Skeletal muscle tissue (tissue), 4 donors: Measurements from ENCODE around the gene PCDHA7. TPM values are rescaled to one million over a fixed set of nuclear protein-coding genes. Genes with fewer than 3 reads are reported as not detected.
A peak's percentile ranks its signal among the peaks of the same experiment; 100 is the strongest.
"Not testable (repeated sequence)": the region's sequence is repeated elsewhere in the genome, so short reads cannot be mapped to it uniquely, and the experiment has no call there.

Experiments
- H3K27ac ChIP-seq: one replicate; pipeline ENCODE4 v1.7.0; 2013; ENCODE audit warnings: mild to moderate bottlenecking, low read depth, low read length, inconsistent platforms
- H3K27me3 ChIP-seq, 3 donors: one replicate each; pipeline ENCODE4 v1.7.0; 2013; ENCODE audit warnings: low read length in 3 of 3; ENCODE audit not compliant: control insufficient read depth in 3 of 3, insufficient read depth in 3 of 3
- H3K36me3 ChIP-seq, 3 donors: one replicate each; pipeline ENCODE4 v1.7.0; 2013; ENCODE audit warnings: low read length in 3 of 3; ENCODE audit not compliant: control insufficient read depth in 3 of 3, insufficient read depth in 3 of 3
- H3K4me1 ChIP-seq, 3 donors: one replicate each; pipeline ENCODE4 v1.7.0; 2013; ENCODE audit warnings: low read length in 3 of 3, mild to moderate bottlenecking in 3 of 3; ENCODE audit not compliant: control insufficient read depth in 3 of 3, insufficient read depth in 3 of 3
- H3K4me3 ChIP-seq, 3 donors: one replicate each; pipeline ENCODE4 v1.7.0; 2013; ENCODE audit warnings: low read length in 3 of 3
- H3K9ac ChIP-seq, 3 donors: one replicate each; pipeline ENCODE4 v1.7.0; 2013; ENCODE audit warnings: low read length in 3 of 3, mild to moderate bottlenecking in 3 of 3, moderate library complexity in 2 of 3, low read depth in 1 of 3
- H3K9me3 ChIP-seq, 3 donors: one replicate each; pipeline ENCODE4 v1.7.0; 2013; ENCODE audit warnings: low read length in 3 of 3; ENCODE audit not compliant: control insufficient read depth in 3 of 3
- total RNA-seq: library from RNA; depleted of rRNA; stranded (reverse); fragments of >200 nt; gene quantifications from one replicate; pipeline ENCODE4 v1.2.3, GENCODE V29; 2014
- donor health status: Osteomylitis.

PCDHA7 gene, protein sequence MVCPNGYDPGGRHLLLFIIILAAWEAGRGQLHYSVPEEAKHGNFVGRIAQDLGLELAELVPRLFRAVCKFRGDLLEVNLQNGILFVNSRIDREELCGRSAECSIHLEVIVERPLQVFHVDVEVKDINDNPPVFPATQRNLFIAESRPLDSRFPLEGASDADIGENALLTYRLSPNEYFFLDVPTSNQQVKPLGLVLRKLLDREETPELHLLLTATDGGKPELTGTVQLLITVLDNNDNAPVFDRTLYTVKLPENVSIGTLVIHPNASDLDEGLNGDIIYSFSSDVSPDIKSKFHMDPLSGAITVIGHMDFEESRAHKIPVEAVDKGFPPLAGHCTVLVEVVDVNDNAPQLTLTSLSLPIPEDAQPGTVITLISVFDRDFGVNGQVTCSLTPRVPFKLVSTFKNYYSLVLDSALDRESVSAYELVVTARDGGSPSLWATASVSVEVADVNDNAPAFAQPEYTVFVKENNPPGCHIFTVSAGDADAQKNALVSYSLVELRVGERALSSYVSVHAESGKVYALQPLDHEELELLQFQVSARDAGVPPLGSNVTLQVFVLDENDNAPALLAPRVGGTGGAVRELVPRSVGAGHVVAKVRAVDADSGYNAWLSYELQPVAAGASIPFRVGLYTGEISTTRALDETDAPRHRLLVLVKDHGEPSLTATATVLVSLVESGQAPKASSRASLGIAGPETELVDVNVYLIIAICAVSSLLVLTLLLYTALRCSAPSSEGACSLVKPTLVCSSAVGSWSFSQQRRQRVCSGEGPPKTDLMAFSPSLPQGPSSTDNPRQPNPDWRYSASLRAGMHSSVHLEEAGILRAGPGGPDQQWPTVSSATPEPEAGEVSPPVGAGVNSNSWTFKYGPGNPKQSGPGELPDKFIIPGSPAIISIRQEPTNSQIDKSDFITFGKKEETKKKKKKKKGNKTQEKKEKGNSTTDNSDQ
- total RNA-seq: 0.52 TPM

DNA sequence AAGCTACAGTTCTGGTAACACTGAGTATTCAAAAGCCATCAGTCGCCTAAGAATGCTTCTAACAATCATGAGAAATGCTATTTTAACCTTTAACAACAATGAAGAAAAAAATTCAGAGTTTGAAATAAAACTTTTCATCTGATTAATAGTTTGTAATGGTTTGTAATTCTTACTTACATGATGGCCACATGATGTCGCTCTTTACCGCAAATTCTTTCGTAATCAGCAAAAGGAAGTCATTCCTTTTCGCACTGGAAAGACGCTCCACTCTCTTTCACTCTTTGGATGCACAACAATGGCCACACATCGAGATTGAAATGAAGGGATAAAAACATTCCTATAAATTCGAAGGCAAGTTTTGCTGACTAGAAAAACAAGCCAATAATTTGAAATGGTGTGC is at the start of gene PCDHA7:
PCDHA7 (plus strand) TSS at position 277 of the 400 bp plus-strand sequence; CDS start at position 392, 115 bp downstream.
- no peaks in the 10 kb centered on the region for H3K36me3 ChIP-seq
- peaks cover 0 to 6% (median 4%) of the 10 kb centered on the region in 3 donors for H3K27me3 ChIP-seq
- no peak within 1 kb of the TSS for H3K9ac ChIP-seq
- H3K27ac ChIP-seq: no peak within 1 kb of the TSS
- peaks cover 2 to 19% (median 7%) of the 10 kb centered on the region in 3 donors for H3K9me3 ChIP-seq
- peak within 1 kb of the TSS in 1 of 3 donors; percentile 23 for H3K4me3 ChIP-seq
- no peaks in the 10 kb centered on the region for H3K4me1 ChIP-seq

DNA sequence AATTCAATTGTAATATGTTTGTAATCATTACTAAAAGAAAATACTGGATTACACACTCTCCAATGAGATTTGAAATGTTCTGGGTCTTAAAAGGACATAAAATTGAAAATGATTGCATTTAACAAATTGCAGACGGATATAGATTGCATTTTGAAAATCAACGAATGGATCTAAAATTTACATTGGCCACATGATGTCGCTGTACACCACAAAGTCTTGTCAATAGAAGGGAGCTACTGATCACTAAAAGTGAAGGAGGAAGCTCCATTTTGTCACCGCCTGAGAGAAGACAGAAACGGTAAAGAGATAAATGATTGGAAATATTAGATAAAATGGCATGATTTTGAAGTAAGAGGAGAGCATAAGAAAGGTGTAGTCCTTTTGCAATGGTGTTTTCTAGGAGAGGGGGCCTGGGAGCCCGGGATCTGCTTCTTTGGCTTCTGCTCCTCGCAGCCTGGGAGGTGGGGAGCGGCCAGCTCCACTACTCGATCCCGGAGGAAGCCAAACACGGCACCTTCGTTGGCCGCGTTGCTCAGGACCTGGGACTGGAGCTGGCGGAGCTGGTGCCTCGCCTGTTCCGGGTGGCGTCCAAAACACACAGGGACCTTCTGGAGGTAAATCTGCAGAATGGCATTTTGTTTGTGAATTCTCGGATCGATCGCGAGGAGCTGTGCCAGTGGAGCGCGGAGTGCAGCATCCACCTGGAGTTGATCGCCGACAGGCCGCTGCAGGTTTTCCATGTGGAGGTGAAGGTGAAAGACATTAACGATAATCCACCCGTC is 48.0 kb upstream of the PCDHA7 start, which contains the start of gene PCDHA1:
PCDHA1 (plus strand) TSS at position 236 of the 782 bp plus-strand sequence.
- H3K9ac ChIP-seq: no peak within 1 kb of the TSS
- H3K27me3 ChIP-seq: peaks cover 0 to 10% (median 0%) of the 10 kb centered on the region in 3 donors
- no peaks in the 10 kb centered on the region for H3K4me1 ChIP-seq
- no peaks in the 10 kb centered on the region for H3K36me3 ChIP-seq
- peaks cover 14 to 20% (median 18%) of the 10 kb centered on the region in 3 donors for H3K9me3 ChIP-seq
- no peak within 1 kb of the TSS for H3K4me3 ChIP-seq
- no peak within 1 kb of the TSS for H3K27ac ChIP-seq

DNA sequence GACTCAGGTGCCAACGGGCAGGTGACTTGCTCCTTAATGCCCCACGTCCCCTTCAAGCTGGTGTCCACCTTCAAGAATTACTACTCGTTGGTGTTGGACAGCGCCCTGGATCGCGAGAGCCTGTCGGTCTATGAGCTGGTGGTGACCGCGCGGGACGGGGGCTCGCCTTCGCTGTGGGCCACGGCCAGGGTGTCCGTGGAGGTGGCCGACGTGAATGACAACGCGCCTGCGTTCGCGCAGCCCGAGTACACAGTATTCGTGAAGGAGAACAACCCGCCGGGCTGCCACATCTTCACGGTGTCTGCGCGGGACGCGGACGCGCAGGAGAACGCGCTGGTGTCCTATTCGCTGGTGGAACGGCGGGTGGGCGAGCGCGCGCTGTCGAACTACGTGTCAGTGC is 46.6 kb upstream of the PCDHA7 start:
- peaks cover 0 to 10% (median 0%) of the 10 kb centered on the region in 3 donors for H3K27me3 ChIP-seq
- not testable (repeated sequence) for H3K9ac ChIP-seq, H3K27ac ChIP-seq, H3K36me3 ChIP-seq, H3K4me1 ChIP-seq
- peaks cover 14 to 18% (median 18%) of the 10 kb centered on the region in 3 donors for H3K9me3 ChIP-seq
- peak overlapping the region in 1 of 3 donors; percentile 13 for H3K4me3 ChIP-seq

DNA sequence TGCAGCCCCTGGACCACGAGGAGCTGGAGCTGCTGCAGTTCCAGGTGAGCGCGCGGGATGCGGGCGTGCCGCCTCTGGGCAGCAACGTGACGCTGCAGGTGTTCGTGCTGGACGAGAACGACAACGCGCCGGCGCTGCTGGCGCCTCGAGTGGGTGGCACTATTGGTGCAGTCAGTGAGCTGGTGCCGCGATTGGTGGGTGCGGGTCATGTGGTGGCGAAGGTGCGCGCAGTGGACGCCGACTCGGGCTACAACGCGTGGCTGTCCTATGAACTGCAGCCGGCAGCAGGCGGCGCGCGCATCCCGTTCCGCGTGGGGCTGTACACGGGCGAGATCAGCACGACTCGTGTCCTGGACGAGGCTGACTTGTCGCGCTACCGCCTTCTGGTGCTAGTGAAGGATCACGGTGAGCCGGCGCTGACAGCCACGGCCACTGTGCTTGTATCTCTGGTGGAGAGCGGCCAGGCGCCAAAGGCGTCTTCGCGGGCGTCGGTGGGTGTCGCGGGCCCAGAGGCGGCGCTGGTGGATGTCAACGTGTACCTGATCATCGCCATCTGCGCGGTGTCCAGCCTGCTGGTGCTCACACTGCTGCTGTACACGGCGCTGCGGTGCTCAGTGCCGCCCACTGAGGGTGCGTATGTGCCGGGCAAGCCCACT is 46.1 kb upstream of the PCDHA7 start:
- not testable (repeated sequence) for H3K4me1 ChIP-seq, H3K9ac ChIP-seq, H3K27ac ChIP-seq, H3K36me3 ChIP-seq, H3K4me3 ChIP-seq
- H3K9me3 ChIP-seq: peaks cover 9 to 18% (median 18%) of the 10 kb centered on the region in 3 donors
- H3K27me3 ChIP-seq: peaks cover 0 to 10% (median 0%) of the 10 kb centered on the region in 3 donors

DNA sequence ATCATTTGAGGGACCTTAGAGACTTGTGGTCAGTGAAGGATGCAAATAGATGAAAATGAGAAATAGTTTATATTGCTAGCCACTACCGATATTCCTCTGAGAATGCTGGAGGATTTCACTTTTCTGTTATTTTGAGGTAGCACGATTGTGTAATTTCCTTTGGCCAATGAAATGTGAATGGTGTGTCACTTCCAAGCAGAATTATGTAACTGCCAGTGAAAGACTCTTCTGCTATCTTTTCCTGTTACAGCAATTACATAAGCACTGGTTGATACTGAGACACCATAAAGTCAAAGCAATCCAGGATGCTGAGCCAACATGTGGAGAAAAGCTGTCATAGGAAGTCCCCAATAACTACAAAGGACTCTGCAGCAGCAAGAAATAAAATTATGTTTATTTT is 43.0 kb upstream of the PCDHA7 start:
- no peak overlapping the region for H3K4me3 ChIP-seq
- peaks cover 0 to 10% (median 0%) of the 10 kb centered on the region in 3 donors for H3K27me3 ChIP-seq
- H3K9ac ChIP-seq: no peak overlapping the region
- peaks cover 10 to 28% (median 23%) of the 10 kb centered on the region in 3 donors for H3K9me3 ChIP-seq
- H3K36me3 ChIP-seq: no peaks in the 10 kb centered on the region
- H3K4me1 ChIP-seq: no peaks in the 10 kb centered on the region
- no peak overlapping the region for H3K27ac ChIP-seq

DNA sequence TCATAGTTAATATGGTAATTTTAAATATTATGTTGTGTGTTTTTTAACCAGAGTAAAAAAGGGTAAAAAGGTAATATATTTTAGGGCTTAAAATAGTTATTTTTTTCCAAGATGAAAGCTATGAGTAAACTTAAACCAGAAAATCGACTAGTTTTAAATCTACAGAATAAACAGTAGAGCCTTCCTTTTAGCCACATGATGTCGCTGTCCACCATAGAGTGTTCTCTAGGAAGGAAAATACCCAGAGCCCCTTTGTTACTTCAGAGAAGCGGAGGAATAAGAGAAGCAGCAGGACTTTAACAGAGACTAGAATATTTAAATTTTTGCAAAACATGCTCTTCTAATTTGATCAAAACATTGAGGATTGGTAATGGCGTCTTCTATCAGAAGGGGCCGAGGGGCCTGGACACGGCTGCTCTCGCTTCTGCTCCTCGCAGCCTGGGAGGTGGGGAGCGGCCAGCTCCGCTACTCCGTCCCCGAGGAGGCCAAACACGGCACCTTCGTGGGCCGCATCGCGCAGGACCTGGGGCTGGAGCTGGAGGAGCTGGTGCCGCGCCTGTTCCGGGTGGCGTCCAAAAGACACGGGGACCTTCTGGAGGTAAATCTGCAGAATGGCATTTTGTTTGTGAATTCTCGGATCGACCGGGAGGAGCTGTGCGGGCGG is 39.3 kb upstream of the PCDHA7 start, which contains the start of gene PCDHA2:
PCDHA2 (plus strand) TSS at position 258 of the 664 bp plus-strand sequence.
- no peak within 1 kb of the TSS for H3K4me3 ChIP-seq
- H3K27me3 ChIP-seq: peaks cover 0 to 5% (median 0%) of the 10 kb centered on the region in 3 donors
- H3K36me3 ChIP-seq: no peaks in the 10 kb centered on the region
- peaks cover 3 to 16% (median 15%) of the 10 kb centered on the region in 3 donors for H3K9me3 ChIP-seq
- no peak within 1 kb of the TSS for H3K27ac ChIP-seq
- no peak within 1 kb of the TSS for H3K9ac ChIP-seq
- no peaks in the 10 kb centered on the region for H3K4me1 ChIP-seq

DNA sequence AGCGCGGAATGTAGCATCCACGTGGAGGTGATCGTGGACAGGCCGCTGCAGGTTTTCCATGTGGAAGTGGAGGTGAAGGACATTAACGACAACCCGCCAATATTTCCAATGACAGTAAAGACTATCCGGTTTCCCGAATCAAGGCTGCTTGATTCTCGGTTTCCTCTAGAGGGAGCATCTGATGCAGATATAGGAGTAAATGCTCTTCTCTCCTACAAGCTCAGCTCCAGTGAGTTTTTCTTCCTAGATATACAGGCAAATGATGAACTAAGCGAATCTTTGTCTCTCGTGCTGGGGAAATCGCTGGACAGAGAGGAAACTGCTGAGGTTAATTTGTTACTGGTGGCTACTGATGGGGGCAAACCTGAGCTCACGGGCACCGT is 38.8 kb upstream of the PCDHA7 start:
- Histone ChIP-seq H3K4me1 (no peaks in the 10 kb centered on the region), H3K36me3 (no peaks in the 10 kb centered on the region), H3K27ac (no peak overlapping the region), H3K9ac (no peak overlapping the region), H3K4me3 (no peak overlapping the region), H3K9me3 (peaks cover 3 to 16% (median 15%) of the 10 kb centered on the region in 3 donors), H3K27me3 (peaks cover 0 to 5% (median 0%) of the 10 kb centered on the region in 3 donors)

DNA sequence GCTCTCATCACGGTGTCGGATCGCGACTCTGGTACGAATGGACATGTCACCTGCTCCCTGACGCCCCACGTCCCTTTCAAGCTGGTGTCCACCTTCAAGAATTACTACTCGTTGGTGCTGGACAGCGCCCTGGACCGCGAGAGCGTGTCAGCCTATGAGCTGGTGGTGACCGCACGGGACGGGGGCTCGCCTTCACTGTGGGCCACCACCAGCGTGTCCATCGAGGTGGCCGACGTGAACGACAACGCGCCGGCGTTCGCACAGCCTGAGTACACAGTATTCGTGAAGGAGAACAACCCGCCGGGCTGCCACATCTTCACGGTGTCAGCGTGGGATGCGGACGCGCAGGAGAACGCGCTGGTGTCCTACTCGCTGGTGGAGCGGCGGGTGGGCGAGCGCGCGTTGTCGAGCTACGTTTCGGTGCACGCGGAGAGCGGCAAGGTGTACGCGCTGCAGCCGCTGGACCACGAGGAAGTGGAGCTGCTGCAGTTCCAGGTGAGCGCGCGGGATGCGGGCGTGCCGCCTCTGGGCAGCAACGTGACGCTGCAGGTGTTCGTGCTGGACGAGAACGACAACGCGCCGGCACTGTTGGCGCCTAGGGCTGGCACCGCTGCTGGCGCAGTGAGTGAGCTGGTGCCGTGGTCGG is 37.9 kb upstream of the PCDHA7 start:
- H3K9me3 ChIP-seq: peaks cover 3 to 18% (median 15%) of the 10 kb centered on the region in 3 donors
- not testable (repeated sequence) for H3K4me3 ChIP-seq, H3K4me1 ChIP-seq, H3K9ac ChIP-seq, H3K27me3 ChIP-seq, H3K27ac ChIP-seq, H3K36me3 ChIP-seq
